HG03095 (cell line): ENCODE results near the gene POMT2.
"Not testable (repeated sequence)": the region's sequence is repeated elsewhere in the genome, so short reads cannot be mapped to it uniquely, and the experiment has no call there.

Experiments
- ATAC-seq: cut with Tn5 transposase; IDR thresholded peaks from one replicate; pipeline ENCODE4 v1.9.1; 2021; ENCODE audit warnings: moderate library complexity; ENCODE audit not compliant: unreplicated experiment

Gene POMT2

DNA sequence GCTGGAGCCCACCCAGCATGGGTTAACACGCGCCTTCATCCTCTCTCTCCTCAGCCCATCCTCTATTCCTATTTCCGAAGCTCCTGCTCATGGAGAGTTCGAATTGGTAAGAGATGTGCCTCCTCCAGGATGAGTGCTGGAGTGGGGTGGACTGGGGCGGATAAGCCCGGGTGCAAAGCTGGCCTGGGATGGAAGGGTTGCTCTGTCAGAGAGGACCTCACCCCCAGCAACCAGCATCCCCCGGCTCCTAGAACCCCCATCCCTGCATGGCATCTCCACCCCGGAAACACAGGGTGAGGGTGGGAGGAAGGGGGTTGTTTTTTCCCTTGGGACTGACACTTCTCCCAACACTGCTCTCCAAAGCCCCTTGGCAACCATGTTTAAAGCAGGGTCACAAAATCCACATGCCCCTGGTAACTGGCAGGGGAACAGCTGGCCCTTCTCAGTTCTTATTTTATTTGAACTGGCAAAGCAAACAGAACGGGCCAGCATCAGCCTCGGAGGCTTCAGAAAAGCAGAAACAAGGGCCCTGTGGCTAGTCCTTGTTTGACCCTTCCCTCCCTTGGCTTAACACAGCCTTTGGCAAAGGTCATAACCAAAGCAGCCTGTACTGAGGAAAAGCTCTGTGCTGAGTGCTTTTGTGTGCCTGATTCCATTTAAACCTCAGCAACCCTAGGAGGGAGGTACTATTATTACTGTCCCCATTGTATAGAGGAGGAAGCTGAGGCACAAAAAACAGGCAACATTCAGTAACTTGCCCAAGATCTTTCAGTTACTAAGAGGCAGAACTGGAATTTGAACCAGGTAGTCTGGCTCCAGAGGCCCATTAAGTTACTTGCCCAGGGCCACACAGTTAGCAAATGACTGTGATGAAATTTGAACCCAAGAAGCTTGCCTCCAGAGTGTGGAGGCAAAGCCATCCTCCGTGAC is 4.4 kb upstream of the POMT2 start:
- no peak for ATAC-seq

DNA sequence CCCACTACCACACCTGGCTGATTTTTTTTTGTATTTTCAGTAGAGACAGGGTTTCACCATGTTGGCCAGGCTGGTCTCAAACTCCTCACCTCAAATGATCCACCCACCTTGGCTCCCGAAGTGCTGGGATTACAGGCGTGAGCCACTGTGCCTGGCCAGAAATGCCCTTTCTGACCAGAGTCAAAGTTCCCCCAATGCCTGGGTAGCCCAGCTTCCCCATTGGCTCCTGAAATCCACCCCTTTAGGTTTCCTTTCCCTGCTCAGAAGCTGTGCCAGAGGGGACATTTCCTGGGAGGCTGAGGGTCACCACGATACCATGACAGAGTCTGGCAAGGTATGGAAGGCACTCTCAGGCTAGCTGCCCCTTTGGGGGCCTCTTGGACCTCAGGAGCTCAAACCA is 3.6 kb upstream of the POMT2 start:
- no peak for ATAC-seq

DNA sequence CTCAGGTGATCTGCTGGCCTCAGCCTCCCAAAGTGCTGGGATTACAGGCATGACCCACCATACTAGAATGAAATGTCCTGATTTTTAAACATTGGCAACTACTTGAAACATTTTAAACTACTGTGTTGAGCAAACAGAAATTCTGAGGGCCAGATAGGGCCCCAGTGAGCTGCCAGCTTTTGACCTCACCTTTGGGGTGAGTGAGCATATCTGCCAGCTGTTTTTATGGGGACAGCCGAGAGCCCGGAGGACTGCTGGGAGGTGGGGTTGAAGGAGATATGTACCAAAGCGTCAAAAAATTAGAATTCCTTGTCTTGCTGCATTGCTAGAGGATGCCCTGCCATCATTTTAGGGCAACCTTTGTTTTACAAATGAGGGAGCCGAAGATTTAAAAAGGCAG is 2.9 kb upstream of the POMT2 start:
- ATAC-seq: no peak

DNA sequence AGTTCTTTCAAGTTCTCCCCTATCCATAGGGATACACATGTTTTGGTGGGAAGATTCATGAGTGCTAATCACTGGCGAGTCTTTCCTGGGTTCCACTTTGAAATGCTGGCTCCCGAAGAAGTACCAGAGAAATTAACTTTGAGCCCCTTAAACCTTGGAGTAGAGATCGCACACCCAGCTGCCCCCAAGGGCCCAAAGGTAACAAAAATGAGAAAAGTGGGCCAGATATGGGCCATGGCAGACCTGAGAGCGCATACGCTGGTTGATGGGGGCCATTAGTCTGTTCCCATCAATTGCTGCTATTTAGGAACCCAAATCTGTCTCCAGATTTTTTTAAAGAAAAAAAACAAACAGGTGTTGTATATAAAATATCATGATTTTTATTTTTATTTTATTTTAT is 2.3 kb upstream of the POMT2 start:
- ATAC-seq: no peak

DNA sequence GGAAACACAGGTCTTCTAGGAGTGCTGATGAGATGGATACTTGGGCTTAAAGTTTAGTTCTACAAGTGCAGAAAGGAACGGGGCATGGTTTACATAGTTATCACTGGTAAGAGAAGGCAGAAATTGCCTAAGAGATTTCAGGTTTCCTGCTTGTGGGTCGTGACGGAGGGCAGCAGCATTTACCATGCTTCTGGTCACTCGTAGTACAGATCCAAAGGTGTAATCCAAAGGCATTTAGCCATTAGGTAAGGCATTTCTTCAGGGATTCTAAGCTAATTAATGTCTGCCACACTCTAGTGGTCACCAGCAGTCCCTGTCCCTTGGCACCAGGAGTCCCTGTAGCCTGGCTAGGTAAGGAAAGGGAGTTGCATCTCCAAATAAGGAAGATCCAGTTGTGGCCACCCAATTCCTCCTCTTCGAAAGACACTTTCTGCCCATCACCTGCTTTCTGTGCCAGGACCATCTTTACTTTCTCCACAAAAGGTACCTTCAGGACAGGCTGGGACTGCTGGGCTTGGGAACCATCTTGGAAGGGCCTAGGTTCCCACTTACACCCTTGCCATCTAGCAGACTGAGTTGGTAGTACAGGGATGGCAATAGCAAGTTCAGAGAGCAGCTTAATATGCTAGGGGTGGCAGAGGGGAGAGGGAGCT is 1.7 kb upstream of the POMT2 start:
- ATAC-seq: no peak

DNA sequence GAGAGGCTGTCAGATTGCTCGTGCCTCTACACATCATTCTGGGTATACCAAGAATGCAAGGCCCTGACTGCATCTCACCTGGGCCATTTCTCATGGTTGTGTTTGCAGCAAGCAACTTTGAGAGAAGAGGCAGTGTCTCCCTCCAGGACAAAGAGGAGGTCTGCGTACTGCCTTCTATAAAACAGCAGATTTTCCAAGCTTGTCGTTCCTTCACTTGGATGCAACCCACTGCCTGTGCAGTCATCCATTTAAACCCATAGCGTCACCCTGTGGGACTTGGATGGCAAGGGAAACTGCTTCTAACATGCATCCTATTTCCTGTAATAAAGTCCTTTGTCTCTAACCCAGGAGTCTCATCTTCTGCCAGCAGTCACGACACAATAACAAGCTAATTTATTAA is 1.3 kb downstream of the POMT2 start:
- ATAC-seq: no peak

DNA sequence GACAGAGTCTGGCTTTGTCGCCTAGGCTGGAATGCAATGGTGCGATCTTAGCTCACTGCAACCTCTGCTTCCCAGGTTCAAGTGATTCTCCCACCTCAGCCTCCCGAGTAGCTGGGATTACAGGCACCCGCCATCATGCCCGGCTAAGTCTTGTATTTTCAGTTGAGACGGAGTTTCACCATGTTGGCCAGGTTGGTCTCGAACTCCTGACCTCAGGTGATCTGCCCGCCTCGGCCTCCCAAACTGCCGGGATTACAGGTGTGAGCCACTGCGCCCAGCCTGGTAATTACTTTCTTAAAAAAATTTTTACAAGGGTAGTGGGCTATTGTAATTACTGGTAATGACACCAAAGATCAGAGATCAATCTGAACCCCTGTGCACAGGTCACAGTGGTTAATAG is 1.9 kb downstream of the POMT2 start:
- not testable (repeated sequence) for ATAC-seq

DNA sequence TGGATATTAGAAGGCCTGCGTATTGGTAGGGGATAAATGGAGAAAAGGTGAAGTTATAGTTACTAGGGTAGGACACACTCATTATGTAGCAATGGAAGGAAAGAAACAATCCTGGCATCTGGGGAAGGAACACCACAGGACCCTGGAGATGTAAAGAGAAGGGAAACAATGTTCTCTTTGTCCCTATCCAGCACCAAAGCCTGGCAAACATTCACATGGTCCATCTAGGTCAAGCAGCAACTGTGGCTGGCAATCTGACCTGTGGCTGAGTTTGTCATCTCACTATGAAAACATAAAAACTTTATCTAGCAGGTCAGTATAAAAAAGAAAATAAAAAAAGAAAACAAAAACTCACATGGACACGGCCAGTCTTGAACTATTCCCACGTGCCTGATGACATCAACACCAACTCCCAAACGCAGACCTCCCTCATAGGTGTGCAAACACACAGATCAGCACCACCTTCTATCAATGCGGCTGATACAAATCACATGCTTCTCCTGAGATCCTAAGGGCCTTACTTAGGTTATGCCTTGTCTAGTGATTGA is 2.6 kb downstream of the POMT2 start:
- no peak for ATAC-seq

DNA sequence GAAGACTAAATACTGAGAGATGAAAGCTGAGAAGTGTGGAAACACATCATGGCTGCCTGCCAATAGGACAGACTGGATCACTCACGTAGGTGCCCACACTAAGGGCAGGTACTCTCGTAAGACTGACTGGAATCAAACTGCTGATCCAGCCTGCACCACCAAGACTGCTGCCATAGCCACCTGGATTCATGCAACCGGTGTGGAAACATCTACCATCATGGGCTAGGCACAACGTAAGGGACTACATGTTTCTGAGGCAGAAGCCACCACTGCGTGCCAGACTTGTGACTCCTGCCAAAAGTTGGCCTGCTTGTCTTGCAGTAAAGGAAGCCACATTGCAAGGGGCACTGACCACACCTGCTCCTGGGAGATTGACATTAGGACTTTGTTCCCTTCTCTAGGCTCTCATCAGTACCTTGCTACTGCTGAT is 3.8 kb downstream of the POMT2 start:
- ATAC-seq: no peak

DNA sequence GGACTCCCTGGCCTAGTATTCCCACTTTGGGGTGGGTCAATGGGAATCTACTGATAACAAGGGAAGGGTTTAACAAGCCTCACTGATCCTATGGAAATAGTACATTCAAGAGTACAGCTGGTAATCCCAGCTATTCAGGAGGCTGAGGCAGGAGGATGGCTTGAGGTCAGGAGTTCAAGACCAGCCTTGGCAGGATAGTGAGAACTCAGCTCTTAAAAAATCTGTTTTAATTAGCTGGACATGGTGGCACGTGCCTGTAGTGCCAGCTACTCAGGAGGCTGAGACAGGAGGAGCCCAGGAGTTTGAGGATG is 4.5 kb downstream of the POMT2 start:
- no peak for ATAC-seq

DNA sequence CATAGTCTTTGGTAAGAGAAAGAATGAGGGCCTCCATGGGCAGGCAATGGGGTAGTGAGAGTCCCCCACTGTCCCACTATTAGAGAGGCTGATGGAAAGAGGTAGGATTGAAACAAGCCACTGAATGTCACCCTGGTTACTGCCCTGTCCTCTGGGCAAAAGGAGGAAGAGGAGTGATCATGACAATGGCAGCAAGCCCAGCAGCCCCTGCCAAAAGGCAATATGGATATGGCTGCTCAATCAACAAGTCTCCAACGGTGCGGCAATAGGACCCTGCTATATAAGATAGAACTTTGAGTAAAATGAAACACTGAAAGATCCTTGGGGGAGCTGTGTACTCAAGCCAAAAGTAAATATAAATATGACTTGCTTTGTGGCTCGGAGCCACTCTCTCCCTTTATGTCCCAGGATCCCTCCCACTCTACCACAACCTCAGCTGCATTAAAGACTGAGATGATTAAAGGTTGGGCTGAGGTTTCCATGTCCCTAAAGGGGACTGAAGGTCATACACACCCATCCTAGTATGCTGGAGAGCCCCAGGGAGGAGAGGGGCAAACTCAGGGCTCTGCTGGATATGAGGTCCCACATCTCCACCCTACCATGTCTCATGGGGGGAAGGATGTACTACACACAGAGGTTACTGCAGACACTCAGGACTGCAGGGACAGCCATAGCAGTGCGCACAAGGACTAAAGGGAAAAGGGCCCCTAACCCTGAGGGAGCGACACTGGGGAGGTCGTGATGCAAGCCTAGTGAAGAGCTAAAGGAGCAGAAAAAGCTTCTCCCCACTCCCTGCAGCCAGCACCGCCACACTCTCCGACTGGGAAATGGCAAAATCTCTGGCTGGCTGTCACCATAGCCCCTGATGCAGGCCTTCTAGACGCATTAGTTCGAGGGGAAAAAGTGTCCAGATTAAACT is 5.9 kb downstream of the POMT2 start:
- ATAC-seq: no peak

DNA sequence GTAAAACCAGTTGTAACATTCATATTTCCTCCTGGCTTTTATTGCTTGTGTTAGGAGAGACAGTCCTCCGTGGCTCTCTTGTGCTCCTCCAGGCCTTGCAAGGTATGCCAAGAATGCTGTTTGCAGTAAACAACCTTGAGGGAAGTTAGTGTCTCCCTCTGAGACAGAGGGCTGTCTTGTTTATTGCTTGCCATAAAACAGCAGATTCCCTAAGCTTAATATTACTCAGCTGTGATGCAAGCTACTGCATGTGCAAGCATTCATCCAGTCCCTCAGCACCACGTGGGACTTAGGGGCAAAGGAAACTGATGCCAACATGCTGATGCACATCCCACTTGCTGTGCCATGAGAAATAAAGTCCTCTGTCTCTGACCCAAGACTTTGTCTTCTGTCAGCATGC is 6.6 kb downstream of the POMT2 start:
- ATAC-seq: no peak

DNA sequence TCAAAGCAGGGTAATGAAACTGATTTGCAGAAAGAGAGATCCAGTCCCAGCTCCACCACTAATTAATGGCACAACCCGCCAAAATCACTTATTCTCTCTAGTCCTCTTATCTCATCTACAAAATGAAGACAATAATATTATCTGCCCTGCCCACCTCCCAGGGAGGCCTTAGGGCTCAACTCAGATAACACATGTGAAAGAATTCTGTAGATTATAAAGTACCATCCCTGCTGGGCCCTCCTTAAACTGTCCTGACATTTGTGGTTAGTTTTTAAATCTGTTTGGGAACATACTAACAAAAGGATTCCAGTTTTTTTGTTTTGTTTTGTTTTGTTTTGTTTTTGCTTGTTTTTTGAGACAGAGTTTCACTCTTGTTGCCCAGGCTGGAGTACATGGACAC is 7.3 kb downstream of the POMT2 start:
- ATAC-seq: no peak

DNA sequence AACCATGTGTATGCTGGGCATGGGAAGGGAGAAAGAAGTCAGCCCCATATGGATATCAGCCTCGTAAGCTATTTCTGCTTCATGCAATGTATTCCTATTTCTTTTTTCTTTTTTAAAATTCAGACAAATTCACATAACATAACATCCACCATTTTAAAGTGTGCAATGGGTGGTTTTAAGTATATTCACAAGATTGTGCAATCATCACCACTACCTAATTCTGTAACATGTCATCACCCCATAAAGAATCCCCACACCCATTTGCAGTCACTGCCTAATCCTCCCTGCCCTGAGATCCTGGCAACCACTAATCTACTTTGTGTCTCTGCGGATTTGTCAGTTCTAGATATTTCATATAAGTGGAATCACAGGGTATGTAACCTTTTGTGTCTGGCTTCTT is 9.5 kb downstream of the POMT2 start:
- ATAC-seq: no peak

DNA sequence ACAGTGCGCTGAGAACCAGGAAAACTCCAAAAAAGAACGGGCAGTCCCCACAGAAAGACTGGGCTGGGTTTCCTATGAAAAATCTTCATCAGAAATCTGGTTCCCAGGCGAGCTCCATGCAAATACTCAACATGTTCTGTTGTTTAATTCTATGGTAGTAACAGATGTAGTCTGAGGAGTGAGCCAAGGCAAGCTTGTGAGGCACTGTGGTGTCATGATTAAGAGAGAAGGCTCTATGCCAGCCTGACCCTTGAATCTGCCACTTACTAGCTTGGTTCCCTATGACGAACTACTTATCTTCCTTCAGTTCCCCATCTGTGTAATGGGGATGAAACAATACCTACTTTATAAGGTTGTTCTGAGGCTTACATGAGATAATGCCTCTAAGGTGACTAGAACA is 10.7 kb downstream of the POMT2 start:
- no peak for ATAC-seq

DNA sequence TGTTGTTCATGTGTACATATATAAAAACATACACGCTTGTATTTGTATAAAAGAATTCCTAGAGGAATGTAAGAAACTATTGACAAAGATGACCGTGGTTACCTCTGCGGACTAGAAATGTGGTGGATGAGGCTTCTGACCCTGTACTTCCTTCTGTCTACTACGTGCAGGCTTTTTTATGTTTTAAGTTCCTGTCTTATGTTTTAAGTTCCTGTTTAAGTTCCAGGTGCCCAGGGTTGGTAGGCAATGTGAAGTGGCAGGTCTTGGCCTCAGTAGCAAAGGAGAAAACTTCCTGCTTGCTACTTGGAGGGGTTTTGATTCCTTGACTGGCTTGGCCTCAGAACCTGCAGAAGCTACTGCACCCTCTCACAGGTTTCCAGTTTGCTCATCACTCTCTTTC is 11.6 kb downstream of the POMT2 start:
- no peak for ATAC-seq

DNA sequence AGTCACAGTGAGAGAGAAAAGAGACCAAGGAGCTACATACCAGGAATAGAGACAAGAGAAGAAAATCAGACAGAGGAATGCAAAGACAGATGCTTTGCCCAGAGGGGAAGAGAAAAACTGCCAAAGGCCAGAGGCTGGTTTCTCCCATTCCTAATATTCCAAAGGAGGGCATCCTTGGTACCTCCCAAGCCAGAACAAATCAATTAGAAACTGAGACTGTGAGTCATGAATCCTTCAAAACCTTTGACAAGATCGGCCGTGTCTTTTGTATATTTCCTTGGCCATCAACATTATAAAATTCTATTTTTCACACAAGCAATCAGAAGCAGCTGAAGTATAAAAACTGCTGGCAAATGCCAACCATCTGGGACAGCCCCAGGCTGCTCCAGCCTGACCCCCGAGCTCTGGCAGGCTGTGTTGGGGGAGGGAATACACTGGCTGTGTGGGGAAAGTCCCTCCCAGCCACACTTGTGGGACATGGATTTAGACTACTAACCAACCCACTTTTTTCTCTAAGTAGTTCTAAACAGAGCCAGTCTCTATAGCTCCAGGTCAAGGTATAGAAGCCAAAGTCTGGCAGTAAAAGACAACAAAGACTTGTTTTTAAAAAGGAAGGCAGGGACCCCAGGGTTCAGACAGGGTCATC is 13.7 kb downstream of the POMT2 start:
- ATAC-seq: no peak

DNA sequence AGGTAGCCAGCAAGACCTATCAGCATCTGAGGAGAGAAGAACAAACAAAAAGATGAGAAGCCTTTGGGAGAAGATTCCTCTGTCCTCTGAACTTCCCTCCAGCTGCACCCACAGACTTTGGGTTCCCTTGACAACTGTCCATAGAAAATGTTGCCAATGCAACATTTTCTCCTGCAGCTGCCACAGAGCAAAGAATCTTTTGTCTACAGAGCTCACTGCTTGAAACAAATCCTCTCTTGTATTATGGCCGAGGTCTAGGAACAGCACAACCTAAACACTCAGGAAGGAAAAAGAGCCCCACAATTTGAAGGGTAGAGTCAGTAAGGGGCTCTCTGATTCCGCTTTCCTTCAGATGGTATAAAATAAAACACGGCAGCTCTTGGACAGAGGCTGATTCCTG is 14.3 kb downstream of the POMT2 start:
- no peak for ATAC-seq

DNA sequence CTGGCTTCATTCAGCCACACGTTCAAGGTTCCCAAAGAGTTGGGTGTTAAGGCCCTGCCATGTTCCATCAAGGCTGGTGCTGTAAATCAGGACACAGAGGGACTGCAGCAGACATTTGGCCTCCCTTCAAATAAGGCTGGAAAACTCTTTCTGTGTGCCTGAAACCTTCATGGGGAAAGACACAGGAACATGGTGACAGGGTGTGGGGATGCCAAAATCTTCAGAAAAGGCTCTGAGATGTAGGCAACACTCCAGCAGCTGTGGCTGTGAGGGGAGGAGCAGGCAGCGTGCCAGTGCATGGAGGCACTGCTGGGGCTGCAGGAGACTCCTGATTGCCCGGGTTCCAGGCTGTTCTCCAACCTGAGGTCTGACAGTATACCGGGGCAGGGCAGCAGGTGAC is 15.0 kb downstream of the POMT2 start:
- ATAC-seq: no peak

DNA sequence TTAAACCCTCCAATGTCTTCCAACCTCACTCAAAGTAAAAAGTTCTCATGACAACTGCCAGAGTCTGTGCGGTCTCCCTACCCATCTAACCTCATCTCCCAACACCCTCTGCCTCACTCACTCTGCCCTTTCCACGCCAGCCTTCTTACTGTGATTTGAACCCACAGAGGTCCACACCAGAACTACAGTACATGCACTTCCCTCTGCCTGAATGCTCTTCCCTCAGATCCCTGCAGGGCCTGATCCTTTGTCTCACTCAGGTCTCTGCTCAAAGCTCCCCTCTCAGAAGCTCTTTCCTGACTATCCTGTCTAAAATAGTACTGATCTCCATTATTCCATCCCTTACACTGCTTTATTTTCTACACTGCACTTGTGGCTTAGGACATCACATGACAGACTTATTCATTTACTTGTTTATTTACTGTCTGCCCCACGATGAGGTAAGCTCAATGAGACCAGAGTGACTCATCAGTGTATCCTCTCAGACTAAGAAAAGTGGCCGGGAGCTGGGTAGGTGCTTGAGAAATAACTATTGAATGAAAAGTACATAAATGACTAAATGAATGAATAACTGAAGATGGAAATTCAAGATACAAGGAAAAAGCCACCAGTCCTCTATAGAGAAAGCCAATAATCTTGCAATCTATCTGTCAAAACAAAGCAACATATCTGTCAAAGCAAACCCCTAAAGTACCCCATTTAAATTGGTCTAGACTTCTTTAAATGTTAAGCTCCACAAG is 17.1 kb downstream of the POMT2 start:
- peak; percentile 57 for ATAC-seq
